Endodermal cell (in vitro differentiated cells): Measurements from ENCODE around the gene CCSER1. TPM values are rescaled to one million over a fixed set of nuclear protein-coding genes. Genes with fewer than 3 reads are reported as not detected.
"Not testable (repeated sequence)": the region's sequence is repeated elsewhere in the genome, so short reads cannot be mapped to it uniquely, and the experiment has no call there.

Experiments used
- DNase-seq: peaks from one replicate; pipeline ENCODE4 v3.0.0-alpha.2; 2017
- H3K27ac ChIP-seq: 2 replicates; pipeline ENCODE4 v1.5.1; 2013; ENCODE audit warnings: mild to moderate bottlenecking, low read depth, low read length, moderate library complexity
- H3K27me3 ChIP-seq: 2 replicates; pipeline ENCODE4 v1.6.1; 2013; ENCODE audit warnings: mild to moderate bottlenecking, low read length, moderate library complexity; ENCODE audit not compliant: insufficient read depth, control insufficient read depth, poor library complexity, severe bottlenecking
- H3K36me3 ChIP-seq: 2 replicates; pipeline ENCODE4 v1.7.0; 2013; ENCODE audit warnings: mild to moderate bottlenecking, low read length, moderate library complexity; ENCODE audit not compliant: control insufficient read depth, insufficient read depth
- H3K4me1 ChIP-seq: one replicate; pipeline ENCODE4 v1.7.0; 2013; ENCODE audit warnings: low read length; ENCODE audit not compliant: control insufficient read depth, insufficient read depth
- H3K4me3 ChIP-seq: 2 replicates; pipeline ENCODE4 v1.5.1; 2013; ENCODE audit warnings: mild to moderate bottlenecking, low read length, moderate library complexity
- H3K9ac ChIP-seq: 2 replicates; pipeline ENCODE4 v1.6.1; 2013; ENCODE audit warnings: mild to moderate bottlenecking, low read length, moderate library complexity; ENCODE audit not compliant: poor library complexity, severe bottlenecking; ENCODE audit errors: extremely low read depth
- H3K9me3 ChIP-seq: 2 replicates; pipeline ENCODE4 v1.6.1; 2013; ENCODE audit warnings: mild to moderate bottlenecking, low read length, moderate library complexity; ENCODE audit not compliant: control insufficient read depth
- H3K27ac Mint-ChIP-seq: 2 replicates; pipeline ENCODE4 v1.8.0; 2020; ENCODE audit warnings: mixed read lengths
- H3K27me3 Mint-ChIP-seq: 2 replicates; pipeline ENCODE4 v1.8.0; 2021; ENCODE audit warnings: mild to moderate bottlenecking, mixed read lengths; ENCODE audit not compliant: insufficient read depth
- H3K36me3 Mint-ChIP-seq: 2 replicates; pipeline ENCODE4 v1.8.0; 2020; ENCODE audit warnings: low read depth, mixed read lengths
- H3K4me1 Mint-ChIP-seq: 2 replicates; pipeline ENCODE4 v1.8.0; 2020; ENCODE audit warnings: mixed read lengths
- H3K4me3 Mint-ChIP-seq: 2 replicates; pipeline ENCODE4 v1.8.0; 2020; ENCODE audit warnings: mild to moderate bottlenecking, moderate library complexity, mixed read lengths
- H3K9me3 Mint-ChIP-seq: 2 replicates; pipeline ENCODE4 v1.8.0; 2020; ENCODE audit warnings: mild to moderate bottlenecking, mixed read lengths
- WGBS, 2 experiments: methylation state at CpG; one replicate each; pipeline versions ENCODE4 v1.1.5 to v1.1.7; 2013; ENCODE audit warnings: missing lambda C conversion rate in 2 of 2, mixed read lengths in 1 of 2; ENCODE audit not compliant: insufficient coverage in 1 of 2, insufficient read length in 1 of 2; 5-methylcytosine and 5-hydroxymethylcytosine counted together
- total RNA-seq, 2 donors: library from RNA; stranded (reverse); fragmentation: NEBNext Ultra II Directional in 1 of 2; extraction: Animal tissue kit (Norgen Biotek cat#: 25700) in 1 of 2; gene quantifications; 2 replicates in 1 of 2; 3 replicates in 1 of 2; pipeline ENCODE4 v1.2.1, GENCODE V29; 2021
- TF ChIP-seq, protein P1 (sequence below): fragments of 200-600 bp; sonication (generic); conservative IDR thresholded peaks from 2 replicates; pipeline ENCODE4 v1.5.0; 2021; ENCODE audit warnings: antibody characterized with exemption, mild to moderate bottlenecking

CCSER1 gene
- total RNA-seq, 2 donors from 2014 or later, result 1.1 to 2.2 TPM

DNA sequence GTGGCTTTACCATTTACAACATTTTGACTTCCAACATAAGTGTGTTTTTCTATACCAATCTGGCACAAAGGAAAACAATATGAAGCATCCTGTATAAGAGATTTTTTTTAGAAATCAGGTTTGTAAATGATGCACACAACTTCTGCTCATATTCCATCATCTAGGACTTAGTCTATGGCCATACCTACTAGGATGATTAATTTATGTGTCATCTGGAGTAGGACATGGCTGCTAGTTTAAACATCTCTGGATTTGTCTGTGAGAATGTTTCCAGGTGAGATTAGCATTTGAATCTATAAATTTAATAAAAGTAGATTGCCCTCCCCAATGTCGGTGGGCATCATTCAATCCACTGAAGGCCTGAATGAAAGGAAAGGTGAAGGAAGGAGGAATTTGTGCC, 1493.8 kb downstream of the CCSER1 start:
- Histone ChIP-seq H3K9me3 (no peaks in the 10 kb centered on the region), H3K4me3 (no peak overlapping the region), H3K27ac (no peak overlapping the region), H3K36me3 (no peaks in the 10 kb centered on the region), H3K9ac (no peak overlapping the region), H3K4me1 (no peaks in the 10 kb centered on the region), H3K27me3 (no peaks in the 10 kb centered on the region)
- Mint-ChIP-seq H3K4me1 (peaks cover 5% of the 10 kb centered on the region), H3K9me3 (peaks cover 26% of the 10 kb centered on the region), H3K27me3 (no peaks in the 10 kb centered on the region), H3K36me3 (peaks cover 8% of the 10 kb centered on the region), H3K4me3 (no peak overlapping the region), H3K27ac (no peak overlapping the region)
- no peak for DNase-seq
- 100% methylated on average over 1 of the region's 1 CpG; no CpG with 5 or more reads in 1 of the 2 experiments for WGBS, 2 experiments
- TF ChIP-seq, protein P1, sequence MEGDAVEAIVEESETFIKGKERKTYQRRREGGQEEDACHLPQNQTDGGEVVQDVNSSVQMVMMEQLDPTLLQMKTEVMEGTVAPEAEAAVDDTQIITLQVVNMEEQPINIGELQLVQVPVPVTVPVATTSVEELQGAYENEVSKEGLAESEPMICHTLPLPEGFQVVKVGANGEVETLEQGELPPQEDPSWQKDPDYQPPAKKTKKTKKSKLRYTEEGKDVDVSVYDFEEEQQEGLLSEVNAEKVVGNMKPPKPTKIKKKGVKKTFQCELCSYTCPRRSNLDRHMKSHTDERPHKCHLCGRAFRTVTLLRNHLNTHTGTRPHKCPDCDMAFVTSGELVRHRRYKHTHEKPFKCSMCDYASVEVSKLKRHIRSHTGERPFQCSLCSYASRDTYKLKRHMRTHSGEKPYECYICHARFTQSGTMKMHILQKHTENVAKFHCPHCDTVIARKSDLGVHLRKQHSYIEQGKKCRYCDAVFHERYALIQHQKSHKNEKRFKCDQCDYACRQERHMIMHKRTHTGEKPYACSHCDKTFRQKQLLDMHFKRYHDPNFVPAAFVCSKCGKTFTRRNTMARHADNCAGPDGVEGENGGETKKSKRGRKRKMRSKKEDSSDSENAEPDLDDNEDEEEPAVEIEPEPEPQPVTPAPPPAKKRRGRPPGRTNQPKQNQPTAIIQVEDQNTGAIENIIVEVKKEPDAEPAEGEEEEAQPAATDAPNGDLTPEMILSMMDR, result no peak

DNA sequence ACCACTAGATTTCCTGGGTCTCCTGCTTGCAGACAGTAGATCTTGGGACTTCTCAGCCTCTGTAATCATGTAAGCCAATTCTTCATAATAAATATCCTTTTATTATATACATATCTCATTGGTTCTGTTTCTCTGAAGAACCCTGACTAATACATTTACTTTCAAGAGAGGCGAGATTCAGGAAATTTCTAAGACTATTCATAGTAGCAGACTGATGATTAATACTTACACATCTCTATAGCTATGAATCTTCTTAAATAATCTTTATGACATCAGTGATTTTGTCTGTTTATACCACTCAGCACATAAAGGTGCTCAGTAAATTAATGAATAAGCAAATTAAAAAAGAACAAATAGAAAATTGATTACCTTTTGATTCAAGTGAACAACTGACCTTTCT, 1494.3 kb downstream of the CCSER1 start:
- TF ChIP-seq, protein P1, result no peak
- no peak for DNase-seq
- peaks cover 26% of the 10 kb centered on the region for H3K9me3 Mint-ChIP-seq
- no peak overlapping the region for H3K27ac Mint-ChIP-seq
- Histone ChIP-seq H3K27ac (no peak overlapping the region), H3K36me3 (no peaks in the 10 kb centered on the region), H3K9ac (no peak overlapping the region), H3K4me3 (no peak overlapping the region), H3K27me3 (no peaks in the 10 kb centered on the region), H3K4me1 (no peaks in the 10 kb centered on the region), H3K9me3 (no peaks in the 10 kb centered on the region)
- 100% methylated on average over 1 of the region's 1 CpG; no CpG with 5 or more reads in 1 of the 2 experiments for WGBS, 2 experiments
- peaks cover 5% of the 10 kb centered on the region for H3K4me1 Mint-ChIP-seq
- peaks cover 8% of the 10 kb centered on the region for H3K36me3 Mint-ChIP-seq
- H3K4me3 Mint-ChIP-seq, result no peak overlapping the region
- H3K27me3 Mint-ChIP-seq, result no peaks in the 10 kb centered on the region

DNA sequence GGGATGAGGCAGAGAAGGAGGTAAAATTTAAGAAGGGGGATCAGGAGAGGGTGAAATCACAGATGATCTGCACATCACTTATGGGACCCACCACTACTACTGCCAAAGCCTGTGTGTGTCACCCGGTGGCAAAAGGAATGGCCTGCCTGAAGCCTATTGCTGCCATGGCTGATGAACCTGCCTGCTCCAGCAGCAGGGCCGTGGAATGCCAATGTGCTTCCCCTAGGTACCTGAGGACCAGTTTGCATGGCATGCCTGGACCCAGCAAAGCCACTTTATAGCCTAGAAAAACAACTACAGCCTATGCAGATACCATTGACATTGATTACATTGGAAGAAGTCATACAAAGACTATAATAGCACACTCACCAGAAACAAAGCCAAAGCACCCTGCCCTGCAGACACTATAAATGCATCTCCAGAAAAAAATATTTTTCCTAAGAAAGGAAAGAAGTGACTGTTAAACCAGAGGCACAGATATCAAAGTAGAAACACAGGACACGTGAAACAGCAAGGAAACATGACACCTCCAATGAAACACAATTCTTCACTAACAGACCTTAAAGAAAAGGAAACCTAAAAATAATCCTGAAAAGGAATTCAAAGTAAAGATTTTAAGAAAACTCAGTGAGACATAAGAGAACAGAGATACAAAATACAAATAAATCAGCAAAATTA, 1495.9 kb downstream of the CCSER1 start:
- Histone ChIP-seq H3K36me3 (no peaks in the 10 kb centered on the region), H3K27me3 (no peaks in the 10 kb centered on the region), H3K9me3 (no peaks in the 10 kb centered on the region), H3K27ac (no peak overlapping the region), H3K9ac (no peak overlapping the region), H3K4me3 (no peak overlapping the region), H3K4me1 (no peaks in the 10 kb centered on the region)
- Mint-ChIP-seq H3K4me1 (peaks cover 5% of the 10 kb centered on the region), H3K36me3 (peaks cover 8% of the 10 kb centered on the region), H3K4me3 (no peak overlapping the region), H3K27me3 (no peaks in the 10 kb centered on the region), H3K9me3 (peaks cover 26% of the 10 kb centered on the region), H3K27ac (no peak overlapping the region)
- 86 to 100% methylated on average over 2 to 3 of the region's 3 CpGs for WGBS, 2 experiments
- DNase-seq, result no peak
- TF ChIP-seq, protein P1, result no peak

DNA sequence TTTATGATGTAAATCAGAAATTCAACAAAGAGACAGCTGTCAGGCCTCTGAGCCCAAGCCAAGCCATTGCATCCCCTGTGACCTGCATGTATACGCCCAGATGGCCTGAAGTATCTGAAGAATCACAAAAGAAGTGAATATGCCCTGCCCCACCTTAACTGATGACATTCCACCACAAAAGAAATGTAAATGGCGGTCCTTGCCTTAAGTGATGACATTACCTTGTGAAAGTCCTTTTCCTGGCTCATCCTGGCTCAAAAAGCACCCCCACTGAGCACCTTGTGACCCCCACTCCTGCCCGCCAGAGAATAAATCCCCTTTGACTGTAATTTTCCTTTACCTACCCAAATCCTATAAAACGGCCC, 1496.4 kb downstream of the CCSER1 start:
- 89% methylated on average over 4 of the region's 4 CpGs; no CpG with 5 or more reads in 1 of the 2 experiments for WGBS, 2 experiments
- peaks cover 26% of the 10 kb centered on the region for H3K9me3 Mint-ChIP-seq
- not testable (repeated sequence) for H3K36me3 Mint-ChIP-seq, H3K27ac ChIP-seq, H3K27ac Mint-ChIP-seq, H3K9ac ChIP-seq, H3K36me3 ChIP-seq, H3K4me1 Mint-ChIP-seq, H3K9me3 ChIP-seq, DNase-seq, H3K27me3 ChIP-seq, H3K4me1 ChIP-seq, H3K27me3 Mint-ChIP-seq, H3K4me3 ChIP-seq
- peak overlapping the region; percentile 43 for H3K4me3 Mint-ChIP-seq
